GM12878 (cell line): ENCODE data around the gene TOMM22.

ENCODE experiments used
- ASH2L ChIP-seq: fragments of 300-600, 200-600 bp; sonication (generic); IDR thresholded peaks from 2 replicates; pipeline ENCODE4 v1.6.1; 2017; ENCODE audit warnings: low read depth, mild to moderate bottlenecking, borderline replicate concordance
- ATF2 ChIP-seq: IDR thresholded peaks from 2 replicates; pipeline ENCODE4 v1.6.1; 2012; ENCODE audit warnings: low read length, inconsistent platforms
- CBX3 ChIP-seq: fragments of 200-600 bp; sonication (generic); IDR thresholded peaks from 2 replicates; pipeline ENCODE4 v1.6.1; 2016; ENCODE audit warnings: low read depth, borderline replicate concordance
- CTCF ChIP-seq, 3 experiments: IDR thresholded peaks in 2 of 3; conservative IDR thresholded peaks in 1 of 3; 2 replicates each; pipeline ENCODE4 v1.5.1; 2011; ENCODE audit warnings: low read depth in 3 of 3, low read length in 3 of 3, mild to moderate bottlenecking in 3 of 3, control low read depth in 2 of 3, moderate library complexity in 2 of 3, inconsistent platforms in 1 of 3, mixed read lengths in 1 of 3; ENCODE audit not compliant: control insufficient read depth in 2 of 3, insufficient read depth in 1 of 3; ENCODE audit errors: extremely low read depth in 1 of 3
- ETV6 ChIP-seq, 2 experiments: fragments of 450-650 bp in 1 of 2; IDR thresholded peaks in 1 of 2; conservative IDR thresholded peaks in 1 of 2; 2 replicates each; pipeline ENCODE4 v1.6.1; 2014; ENCODE audit warnings: antibody characterized with exemption in 1 of 2, borderline replicate concordance in 1 of 2, low read depth in 1 of 2, mild to moderate bottlenecking in 1 of 2, moderate library complexity in 1 of 2
- NFIC ChIP-seq: IDR thresholded peaks from 2 replicates; pipeline ENCODE4 v1.6.1; 2012; ENCODE audit warnings: low read depth, mild to moderate bottlenecking, inconsistent platforms, low read length, moderate library complexity
- NKRF ChIP-seq: fragments of 450-650 bp; conservative IDR thresholded peaks from 2 replicates; pipeline ENCODE4 v1.6.1; 2017; ENCODE audit warnings: mild to moderate bottlenecking, moderate library complexity
- PBX3 ChIP-seq: IDR thresholded peaks from 2 replicates; pipeline ENCODE4 v1.6.1; 2011; ENCODE audit warnings: mild to moderate bottlenecking, low read depth, low read length, moderate library complexity; ENCODE audit not compliant: insufficient replicate concordance
- PKNOX1 ChIP-seq: fragments of 450-650 bp; IDR thresholded peaks from 2 replicates; pipeline ENCODE4 v1.6.1; 2016; ENCODE audit warnings: mild to moderate bottlenecking
- POLR2A ChIP-seq: IDR thresholded peaks from 2 replicates; pipeline ENCODE4 v1.6.1; 2011; ENCODE audit warnings: low read depth, mild to moderate bottlenecking, low read length
- RFX5 ChIP-seq: IDR thresholded peaks from 2 replicates; pipeline ENCODE4 v1.6.1; 2011; ENCODE audit warnings: low read depth, low read length, improper control_type of control experiment
- SRF ChIP-seq, 2 experiments: IDR thresholded peaks; 2 replicates each; pipeline ENCODE4 v1.6.1; 2011; ENCODE audit warnings: low read depth in 2 of 2, low read length in 2 of 2, mild to moderate bottlenecking in 1 of 2, moderate library complexity in 1 of 2
- YY1 ChIP-seq: IDR thresholded peaks from 2 replicates; pipeline ENCODE4 v1.6.1; 2011; ENCODE audit warnings: low read depth, mild to moderate bottlenecking, low read length

- TF ChIP-seq POLR2A (no peak), CTCF (IDR thresholded peaks at IDR 0.05 in 2 of 3, conservative IDR thresholded peaks at IDR 0.05 in 1 of 3; ENCODE audit: control insufficient read depth in 2 of 3, extremely low read depth in 1 of 3, insufficient read depth in 1 of 3, low read depth in 3 of 3, low read length in 3 of 3) (no peak), ETV6 (conservative IDR thresholded peaks at IDR 0.05 in 1 of 2, IDR thresholded peaks at IDR 0.05 in 1 of 2; ENCODE audit: borderline replicate concordance in 1 of 2, low read depth in 1 of 2) (no peak), NKRF (no peak), ASH2L (no peak), YY1 (no peak), RFX5 (no peak), ATF2 (no peak), CBX3 (no peak), PBX3 (no peak), PKNOX1 (no peak), SRF (IDR thresholded peaks at IDR 0.05; ENCODE audit: low read depth in 2 of 2, low read length in 2 of 2) (no peak), NFIC (no peak)
Measured at GRCh38 chr22:38718414-38718813, 36.7 kb downstream of the TOMM22 start.
